ENCODE measurements around the gene TMEM8B.

DNA sequence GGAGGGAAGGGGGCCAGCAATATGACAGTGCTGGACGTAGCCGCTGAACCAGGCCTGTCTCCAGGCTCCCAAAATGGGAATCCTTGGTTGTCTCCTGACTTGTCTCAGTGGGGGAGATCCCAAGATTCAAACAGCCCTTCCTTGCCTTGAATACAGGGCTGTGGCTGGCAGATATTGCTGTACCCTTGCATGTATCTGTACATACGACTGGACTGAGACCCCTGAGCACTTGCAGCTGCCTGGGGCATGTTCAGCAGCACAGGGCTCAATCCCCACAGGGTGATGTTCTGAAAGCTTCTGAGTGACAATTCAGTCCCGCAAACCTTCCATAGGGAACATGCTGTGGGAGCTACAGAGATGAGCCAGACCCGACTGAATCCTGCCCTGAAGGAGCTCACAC lies 27.9 kb downstream of the TMEM8B start:
- TF ChIP-seq REST (IDR thresholded peaks at IDR 0.05; ENCODE audit: insufficient read depth in 1 of 2, low read depth in 2 of 2, low read length in 2 of 2), result no peak
- no peak for TF ChIP-seq TAF1 (IDR thresholded peaks at IDR 0.05; ENCODE audit: borderline replicate concordance, insufficient read depth, low read length)
- TF ChIP-seq POLR2AphosphoS5 (IDR thresholded peaks at IDR 0.05; ENCODE audit: low read depth, low read length), result no peak
- no peak for TF ChIP-seq SIN3A (IDR thresholded peaks at IDR 0.05; ENCODE audit: borderline replicate concordance, insufficient read depth, low read length)

All from PFSK-1 (cell line).